ENCODE measurements around the gene CALCOCO1. TPM values are rescaled to one million over a fixed set of nuclear protein-coding genes. Genes with fewer than 3 reads are reported as not detected.

Gene CALCOCO1
- total RNA-seq, 1 experiment from 2014 or later: 16.8 TPM

DNA sequence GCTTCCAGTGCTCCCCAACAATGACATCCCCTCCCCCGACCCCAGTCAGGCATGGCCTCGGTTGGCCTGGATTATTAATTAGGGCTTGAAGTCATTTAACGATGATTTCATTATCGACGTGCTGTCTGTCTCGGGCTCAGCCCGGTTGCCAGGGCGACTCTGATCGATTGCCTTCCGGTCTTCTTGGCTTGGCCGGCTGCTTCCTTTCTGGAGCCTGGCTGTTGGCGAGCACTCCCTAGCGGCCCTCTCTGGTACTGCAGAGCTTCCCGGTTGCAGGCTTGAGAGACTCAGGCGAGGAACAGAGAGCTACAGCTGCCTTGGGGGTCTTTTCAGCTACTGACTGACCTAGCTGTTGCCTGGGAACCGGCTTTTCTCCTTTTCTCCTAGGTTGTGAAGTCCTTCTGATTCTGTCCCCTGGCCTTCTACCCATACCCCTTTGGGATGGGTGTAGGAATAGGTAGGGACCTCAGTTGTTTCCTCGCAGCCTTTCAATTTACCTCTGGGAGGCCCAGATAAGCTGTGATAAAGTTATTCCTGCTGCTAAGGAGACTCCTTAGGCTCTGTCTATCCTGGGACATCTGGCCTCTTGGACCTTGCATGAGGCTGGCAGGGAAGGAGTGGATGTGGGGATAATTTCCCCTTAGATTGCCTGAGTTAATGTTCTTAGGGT lies 30.0 kb upstream of the CALCOCO1 start:
- H3K36me3 ChIP-seq (ENCODE audit: insufficient read depth, low read length, poor library complexity, severe bottlenecking): no peaks in the 10 kb centered on the region
- peaks cover 51% of the 10 kb centered on the region for H3K4me1 ChIP-seq (ENCODE audit: insufficient read depth, low read length, poor library complexity, severe bottlenecking)
- TF ChIP-seq CTCF (conservative IDR thresholded peaks at IDR 0.05; ENCODE audit: low read depth, low read length) (peak; percentile 96), EZH2 (IDR thresholded peaks at IDR 0.05; ENCODE audit: borderline replicate concordance, low read depth, low read length, poor library complexity, severe bottlenecking) (no peak)
- H3K9me3 ChIP-seq (ENCODE audit: low read depth, low read length, poor library complexity, severe bottlenecking): no peaks in the 10 kb centered on the region
- H3K4me3 ChIP-seq (ENCODE audit: low read depth, low read length, poor library complexity, severe bottlenecking): no peak overlapping the region
- H3K27ac ChIP-seq (ENCODE audit: low read depth, low read length, poor library complexity, severe bottlenecking): no peak overlapping the region
- BruUV-seq (replicated peaks): no TSS peak
- peak; percentile 86 for DNase-seq (ENCODE audit: low spot score)
- ChIA-PET POLR2A (ENCODE audit: low non-redundant PET) (interaction anchor here (0.8 kb wide), 1 partner anchor 58 kb away, joined by 8 read pairs; no protein-coding TSS in a partner anchor), CTCF (interaction anchor here (0.6 to 1.6 kb wide), 11 partner anchors 11 to 458 kb away, joined by 3 to 14 read pairs (median 5); no protein-coding TSS in a partner anchor)
- H3K27me3 ChIP-seq (replicated peaks; ENCODE audit: insufficient read depth, low read depth, low read length, poor library complexity): no peaks in the 10 kb centered on the region
- intact Hi-C loops (cut with micrococcal nuclease; ENCODE audit: unreplicated experiment): no loop called here

- ChIA-PET POLR2A (ENCODE audit: low non-redundant PET) (no interaction called here), CTCF (interaction anchor here (0.6 to 1.6 kb wide), 10 partner anchors 10 to 459 kb away, joined by 3 to 14 read pairs (median 4); no protein-coding TSS in a partner anchor)
- Histone ChIP-seq H3K4me3 (ENCODE audit: low read depth, low read length, poor library complexity, severe bottlenecking) (no peak overlapping the region), H3K4me1 (ENCODE audit: insufficient read depth, low read length, poor library complexity, severe bottlenecking) (peaks cover 59% of the 10 kb centered on the region), H3K36me3 (ENCODE audit: insufficient read depth, low read length, poor library complexity, severe bottlenecking) (no peaks in the 10 kb centered on the region), H3K27me3 (replicated peaks; ENCODE audit: insufficient read depth, low read depth, low read length, poor library complexity) (no peaks in the 10 kb centered on the region), H3K27ac (ENCODE audit: low read depth, low read length, poor library complexity, severe bottlenecking) (no peak overlapping the region), H3K9me3 (ENCODE audit: low read depth, low read length, poor library complexity, severe bottlenecking) (no peaks in the 10 kb centered on the region)
- no TSS peak for BruUV-seq (replicated peaks)
- no peak for DNase-seq (ENCODE audit: low spot score)
- TF ChIP-seq CTCF (conservative IDR thresholded peaks at IDR 0.05; ENCODE audit: low read depth, low read length) (no peak), EZH2 (IDR thresholded peaks at IDR 0.05; ENCODE audit: borderline replicate concordance, low read depth, low read length, poor library complexity, severe bottlenecking) (no peak)
- intact Hi-C loops (cut with micrococcal nuclease; ENCODE audit: unreplicated experiment): no loop called here
Observed at GRCh38 chr12:53756300-53757100, 29.2 kb upstream of the CALCOCO1 start.

- Histone ChIP-seq H3K36me3 (ENCODE audit: insufficient read depth, low read length, poor library complexity, severe bottlenecking) (no peaks in the 10 kb centered on the region), H3K9me3 (ENCODE audit: low read depth, low read length, poor library complexity, severe bottlenecking) (no peaks in the 10 kb centered on the region), H3K27me3 (replicated peaks; ENCODE audit: insufficient read depth, low read depth, low read length, poor library complexity) (no peaks in the 10 kb centered on the region), H3K4me3 (ENCODE audit: low read depth, low read length, poor library complexity, severe bottlenecking) (no peak overlapping the region), H3K27ac (ENCODE audit: low read depth, low read length, poor library complexity, severe bottlenecking) (no peak overlapping the region), H3K4me1 (ENCODE audit: insufficient read depth, low read length, poor library complexity, severe bottlenecking) (peaks cover 65% of the 10 kb centered on the region)
- CTCF ChIA-PET: no interaction called here
- TF ChIP-seq CTCF (conservative IDR thresholded peaks at IDR 0.05; ENCODE audit: low read depth, low read length) (no peak), EZH2 (IDR thresholded peaks at IDR 0.05; ENCODE audit: borderline replicate concordance, low read depth, low read length, poor library complexity, severe bottlenecking) (no peak)
- DNase-seq (ENCODE audit: low spot score): no peak
- POLR2A ChIA-PET (ENCODE audit: low non-redundant PET): interaction anchor here (0.6 kb wide), 1 partner anchor 433 kb away, joined by 4 read pairs; no protein-coding TSS in a partner anchor
- intact Hi-C loops (cut with micrococcal nuclease; ENCODE audit: unreplicated experiment): no loop called here
- no TSS peak for BruUV-seq (replicated peaks)
Observed at GRCh38 chr12:53755893-53756292, 28.6 kb upstream of the CALCOCO1 start.
